HG02623 (cell line): ENCODE data around the gene PCDHGA1.

Experiments
- ATAC-seq: cut with Tn5 transposase; IDR thresholded peaks from one replicate; pipeline ENCODE4 v1.9.1; 2021; ENCODE audit warnings: moderate library complexity; ENCODE audit not compliant: unreplicated experiment

PCDHGA1 gene

GRCh38 chr5:141490271-141490670 lies 160.0 kb downstream of the PCDHGA1 start:
- no peak for ATAC-seq

GRCh38 chr5:141490771-141491170 lies 160.5 kb downstream of the PCDHGA1 start:
- no peak for ATAC-seq

- ATAC-seq: no peak
Observed at GRCh38 chr5:141491323-141492167, 161.2 kb downstream of the PCDHGA1 start.

- peak; percentile 35 for ATAC-seq
Observed at GRCh38 chr5:141492168-141492885, 162.0 kb downstream of the PCDHGA1 start.

GRCh38 chr5:141493500-141494422 lies 163.4 kb downstream of the PCDHGA1 start:
- no peak for ATAC-seq

- ATAC-seq: no peak
Observed at GRCh38 chr5:141494761-141495452, 164.6 kb downstream of the PCDHGA1 start.

GRCh38 chr5:141495453-141495811 lies 165.1 kb downstream of the PCDHGA1 start:
- ATAC-seq: no peak

- ATAC-seq: no peak
Observed at GRCh38 chr5:141496038-141496437, 165.7 kb downstream of the PCDHGA1 start.

- ATAC-seq: no peak
Observed at GRCh38 chr5:141501761-141502160, 171.4 kb downstream of the PCDHGA1 start.

GRCh38 chr5:141503681-141504080 lies 173.4 kb downstream of the PCDHGA1 start:
- ATAC-seq: no peak

- no peak for ATAC-seq
Observed at GRCh38 chr5:141504216-141504615, 173.9 kb downstream of the PCDHGA1 start.

GRCh38 chr5:141506381-141507155 lies 176.3 kb downstream of the PCDHGA1 start:
- no peak for ATAC-seq

- ATAC-seq: peak; percentile 35
Observed at GRCh38 chr5:141507387-141508091, 177.2 kb downstream of the PCDHGA1 start.

- ATAC-seq: no peak
Observed at GRCh38 chr5:141508440-141508797, 178.1 kb downstream of the PCDHGA1 start.

- no peak for ATAC-seq
Observed at GRCh38 chr5:141508798-141509611, 178.7 kb downstream of the PCDHGA1 start.

GRCh38 chr5:141510160-141510559 lies 179.8 kb downstream of the PCDHGA1 start:
- no peak for ATAC-seq

- ATAC-seq: peak; percentile 26
Observed at GRCh38 chr5:141510850-141511601, 180.7 kb downstream of the PCDHGA1 start.
